Measurements from ENCODE around the gene UBL4B. TPM values are rescaled to one million over a fixed set of nuclear protein-coding genes. Genes with fewer than 3 reads are reported as not detected.

UBL4B gene
- total and polyA plus RNA-seq, 2 donors (not counting 1 experiment from before 2014, with no cell fraction given), result not detected

- ATAC-seq (ENCODE audit: low read depth), result no peak
- H3K27ac Mint-ChIP-seq, result no peak overlapping the region
- ChIA-PET CTCF (interaction anchor here (0.6 to 3.1 kb wide), 4 partner anchors 10 to 24 kb away, joined by 3 to 14 read pairs (median 4); no protein-coding TSS in a partner anchor), POLR2A (no interaction called here)
- H3K27me3 Mint-ChIP-seq, result peaks cover 67% of the 10 kb centered on the region
- no peak for DNase-seq
- Histone ChIP-seq H3K4me2 (replicated peaks; ENCODE audit: low read depth, low read length, poor library complexity, severe bottlenecking) (no peak overlapping the region), H3K9me3 (ENCODE audit: control extremely low read depth in 1 of 3, control insufficient read depth in 2 of 3, insufficient read depth in 1 of 3, low read length in 2 of 3) (peaks cover 0 to 6% (median 0%) of the 10 kb centered on the region in 3 donors), H3K27ac (ENCODE audit: low read length in 2 of 2) (no peak overlapping the region), H3K4me1 (ENCODE audit: control insufficient read depth in 2 of 2, insufficient read depth in 2 of 2, low read length in 2 of 2) (peaks cover 12 to 17% of the 10 kb centered on the region in 2 donors), H2AFZ (ENCODE audit: insufficient read depth, low read depth, low read length, poor library complexity, severe bottlenecking) (no peak overlapping the region), H3K79me2 (ENCODE audit: control insufficient read depth, insufficient read depth, low read length) (no peaks in the 10 kb centered on the region), H4K20me1 (ENCODE audit: control insufficient read depth, insufficient read depth, low read length, poor library complexity, severe bottlenecking) (no peaks in the 10 kb centered on the region), H3K27me3 (replicated peaks in 1 of 4; ENCODE audit: control extremely low read depth in 1 of 4, control insufficient read depth in 3 of 4, insufficient read depth in 4 of 4, low read length in 3 of 4) (peaks cover 0 to 59% (median 25%) of the 10 kb centered on the region in 4 experiments), H3K9ac (ENCODE audit: low read length) (no peak overlapping the region), H3K36me3 (replicated peaks in 1 of 2; ENCODE audit: control extremely low read depth in 1 of 2, control insufficient read depth in 1 of 2, extremely low read depth in 1 of 2, insufficient read depth in 2 of 2, low read length in 1 of 2) (no peaks in the 10 kb centered on the region), H3K4me3 (ENCODE audit: control extremely low read depth in 1 of 5, extremely low read depth in 1 of 5, insufficient read depth in 1 of 5, low read depth in 2 of 5, low read length in 4 of 5) (no peak overlapping the region)
- WGBS (ENCODE audit: insufficient coverage), result 100% methylated on average over 4 of the region's 5 CpGs
- intact Hi-C loops (cut with micrococcal nuclease), result no loop called here
- no peaks in the 10 kb centered on the region for H3K9me3 Mint-ChIP-seq (ENCODE audit: insufficient read depth)
- no peak for TF ChIP-seq CTCF (IDR thresholded peaks at IDR 0.05)
- TF ChIP-seq EZH2 (IDR thresholded peaks at IDR 0.05; ENCODE audit: borderline replicate concordance, insufficient read depth, low read depth, low read length, poor library complexity, severe bottlenecking), result no peak
- peaks cover 11% of the 10 kb centered on the region for H3K4me1 Mint-ChIP-seq
- H3K4me3 Mint-ChIP-seq, result no peak overlapping the region
Measured at GRCh38 chr1:110081061-110081460, 31.2 kb upstream of the UBL4B start.

- H3K79me2 ChIP-seq (ENCODE audit: control insufficient read depth, insufficient read depth, low read length), result no peaks in the 10 kb centered on the region
- POLR2A ChIA-PET, result no interaction called here
- H3K4me1 ChIP-seq (ENCODE audit: control insufficient read depth in 2 of 2, insufficient read depth in 2 of 2, low read length in 2 of 2), result peaks cover 12 to 17% of the 10 kb centered on the region in 2 donors
- Mint-ChIP-seq H3K4me3 (peak overlapping the region; percentile 30), H3K27me3 (peaks cover 64% of the 10 kb centered on the region), H3K27ac (no peak overlapping the region), H3K9me3 (ENCODE audit: insufficient read depth) (no peaks in the 10 kb centered on the region), H3K4me1 (peaks cover 11% of the 10 kb centered on the region)
- CTCF ChIA-PET, result interaction anchor here (1.4 to 3.1 kb wide), 6 partner anchors 9 to 413 kb away, joined by 3 to 14 read pairs (median 4); no protein-coding TSS in a partner anchor
- no peak for TF ChIP-seq CTCF (IDR thresholded peaks at IDR 0.05)
- H3K36me3 ChIP-seq (replicated peaks in 1 of 2; ENCODE audit: control extremely low read depth in 1 of 2, control insufficient read depth in 1 of 2, extremely low read depth in 1 of 2, insufficient read depth in 2 of 2, low read length in 1 of 2), result no peaks in the 10 kb centered on the region
- peaks cover 0 to 6% (median 0%) of the 10 kb centered on the region in 3 donors for H3K9me3 ChIP-seq (ENCODE audit: control extremely low read depth in 1 of 3, control insufficient read depth in 2 of 3, insufficient read depth in 1 of 3, low read length in 2 of 3)
- DNase-seq, result no peak
- peaks cover 0 to 54% (median 27%) of the 10 kb centered on the region in 4 experiments for H3K27me3 ChIP-seq (replicated peaks in 1 of 4; ENCODE audit: control extremely low read depth in 1 of 4, control insufficient read depth in 3 of 4, insufficient read depth in 4 of 4, low read length in 3 of 4)
- H3K27ac ChIP-seq (ENCODE audit: low read length in 2 of 2), result no peak overlapping the region
- H3K9ac ChIP-seq (ENCODE audit: low read length), result no peak overlapping the region
- H3K4me2 ChIP-seq (replicated peaks; ENCODE audit: low read depth, low read length, poor library complexity, severe bottlenecking), result no peak overlapping the region
- 74% methylated on average over 4 of the region's 5 CpGs for WGBS (ENCODE audit: insufficient coverage)
- H4K20me1 ChIP-seq (ENCODE audit: control insufficient read depth, insufficient read depth, low read length, poor library complexity, severe bottlenecking), result no peaks in the 10 kb centered on the region
- H2AFZ ChIP-seq (ENCODE audit: insufficient read depth, low read depth, low read length, poor library complexity, severe bottlenecking), result no peak overlapping the region
- H3K4me3 ChIP-seq (ENCODE audit: control extremely low read depth in 1 of 5, extremely low read depth in 1 of 5, insufficient read depth in 1 of 5, low read depth in 2 of 5, low read length in 4 of 5), result no peak overlapping the region
- intact Hi-C loops (cut with micrococcal nuclease), result loop anchor here (2.0 kb wide), 1 partner anchor 14 kb away; no protein-coding TSS in a partner anchor
- ATAC-seq (ENCODE audit: low read depth), result no peak
Measured at GRCh38 chr1:110082477-110082876, 29.8 kb upstream of the UBL4B start.
